Fibroblast of lung (primary cell): ENCODE data around the gene ZNRD2. TPM values are rescaled to one million over a fixed set of nuclear protein-coding genes. Genes with fewer than 3 reads are reported as not detected.

ENCODE experiments used
- DNase-seq, 2 donors: peaks; one replicate each; pipeline versions ENCODE4 v3.0.0 to v3.0.0-alpha.2; 2010; ENCODE audit warnings: low read depth in 2 of 2
- H2AFZ ChIP-seq: 2 replicates; pipeline ENCODE4 v1.5.1; 2012; ENCODE audit warnings: low read length, control low read depth, inconsistent platforms
- H3K27ac ChIP-seq: 2 replicates; pipeline ENCODE4 v1.5.1; 2011; ENCODE audit warnings: low read length, control low read depth; ENCODE audit not compliant: insufficient read depth
- H3K27me3 ChIP-seq: 2 replicates; pipeline ENCODE4 v1.5.1; 2011; ENCODE audit warnings: mild to moderate bottlenecking, low read length; ENCODE audit not compliant: control insufficient read depth, insufficient read depth
- H3K36me3 ChIP-seq: 2 replicates; pipeline ENCODE4 v1.5.1; 2011; ENCODE audit warnings: low read length; ENCODE audit not compliant: control insufficient read depth, insufficient read depth
- H3K4me1 ChIP-seq: 2 replicates; pipeline ENCODE4 v1.5.1; 2011; ENCODE audit warnings: low read length; ENCODE audit not compliant: control insufficient read depth, insufficient read depth; ENCODE audit errors: extremely low read depth
- H3K4me2 ChIP-seq: 2 replicates; pipeline ENCODE4 v1.5.1; 2011; ENCODE audit warnings: low read length, control low read depth; ENCODE audit not compliant: insufficient read depth; ENCODE audit errors: extremely low read depth
- H3K4me3 ChIP-seq, 4 experiments: fragments of 200-600 bp in 1 of 4; sonication (generic) in 1 of 4; replicated peaks in 1 of 4; 2 replicates each; pipeline ENCODE4 v1.5.1; 2011 to 2016; ENCODE audit warnings: low read length in 4 of 4, low read depth in 3 of 4, mild to moderate bottlenecking in 3 of 4, control low read depth in 2 of 4, inconsistent platforms in 1 of 4, mixed read lengths in 1 of 4; ENCODE audit not compliant: insufficient read depth in 1 of 4; ENCODE audit errors: control extremely low read depth in 1 of 4
- H3K79me2 ChIP-seq: 2 replicates; pipeline ENCODE4 v1.5.1; 2012; ENCODE audit warnings: mild to moderate bottlenecking, low read length, inconsistent platforms; ENCODE audit not compliant: control insufficient read depth, insufficient read depth
- H3K9ac ChIP-seq: 2 replicates; pipeline ENCODE4 v1.5.1; 2011; ENCODE audit warnings: mild to moderate bottlenecking, low read length, control low read depth; ENCODE audit not compliant: insufficient read depth
- H3K9me3 ChIP-seq: 2 replicates; pipeline ENCODE4 v1.5.1; 2012; ENCODE audit warnings: low read depth, low read length; ENCODE audit not compliant: control insufficient read depth, insufficient read depth
- H4K20me1 ChIP-seq: 2 replicates; pipeline ENCODE4 v1.5.1; 2011; ENCODE audit warnings: low read length; ENCODE audit not compliant: control insufficient read depth, insufficient read depth; ENCODE audit errors: extremely low read depth
- EZH2 ChIP-seq: IDR thresholded peaks from 2 replicates; pipeline ENCODE4 v1.5.1; 2012; ENCODE audit warnings: low read length, control low read depth, mild to moderate bottlenecking; ENCODE audit errors: missing control alignments
- polyA plus RNA-seq, 2 donors: library from polyadenylated mRNA; depleted of rRNA in 1 of 2; stranded (reverse) in 1 of 2; unstranded in 1 of 2; fragments of >200 nt; gene quantifications; 2 replicates each; pipeline ENCODE4 v1.2.1, GENCODE V29; 2011 to 2012; ENCODE audit warnings: missing spikeins in 1 of 2
- total RNA-seq: library from RNA; depleted of rRNA; stranded (reverse); fragments of >200 nt; gene quantifications from 2 replicates; pipeline ENCODE4 v1.2.1, GENCODE V29; 2014
- TF ChIP-seq, protein P1 (sequence below), 2 donors: IDR thresholded peaks in 1 of 2; conservative IDR thresholded peaks in 1 of 2; 1 replicate in 1 of 2; 2 replicates in 1 of 2; pipeline ENCODE4 v1.5.1; 2011 to 2012; ENCODE audit warnings: low read length in 2 of 2, control low read depth in 1 of 2, inconsistent platforms in 1 of 2, low read depth in 1 of 2, mild to moderate bottlenecking in 1 of 2

ZNRD2 gene
- total and polyA plus RNA-seq, 2 donors (not counting 1 experiment from before 2014, with no cell fraction given) = 20.8 to 25.8 TPM

DNA sequence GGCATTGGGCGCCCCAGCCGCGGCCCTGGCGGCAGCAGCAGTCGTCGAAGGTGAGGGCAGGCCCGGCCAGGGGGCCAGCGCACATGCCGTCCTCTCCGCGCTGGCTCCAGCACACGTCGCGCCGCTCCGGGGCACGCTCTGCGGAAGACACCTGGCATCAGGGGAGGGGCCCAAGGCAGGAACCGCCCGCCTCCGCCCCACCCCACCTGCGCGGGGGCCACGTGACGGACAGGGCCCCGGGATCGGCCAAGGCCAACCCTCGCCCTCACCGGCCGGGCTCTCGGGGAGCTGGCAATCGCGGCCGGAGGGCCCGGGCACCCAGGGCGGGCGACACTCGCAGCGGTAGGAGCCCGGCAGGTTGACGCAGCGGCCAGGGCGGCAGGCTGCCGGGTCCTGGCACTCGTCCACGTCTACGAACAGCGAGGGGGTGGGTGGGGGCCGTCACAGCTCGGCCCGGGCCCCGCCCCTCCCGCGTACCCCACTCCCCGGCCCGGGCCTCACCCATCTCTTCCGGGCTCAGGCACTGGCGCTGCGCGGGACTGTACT lies 30.5 kb upstream of the ZNRD2 start:
- Histone ChIP-seq H3K36me3 (peaks cover 36% of the 10 kb centered on the region), H3K79me2 (no peaks in the 10 kb centered on the region), H3K9me3 (no peaks in the 10 kb centered on the region), H3K27me3 (no peaks in the 10 kb centered on the region), H3K27ac (peak overlapping the region; percentile 59), H3K4me1 (peaks cover 8% of the 10 kb centered on the region), H4K20me1 (no peaks in the 10 kb centered on the region), H3K4me2 (peak overlapping the region; percentile 85), H3K4me3 (peak overlapping the region; percentile 31 to 54 (median 46)), H3K9ac (peak overlapping the region; percentile 30), H2AFZ (no peak overlapping the region)
- no peak for TF ChIP-seq EZH2
- TF ChIP-seq, protein P1, sequence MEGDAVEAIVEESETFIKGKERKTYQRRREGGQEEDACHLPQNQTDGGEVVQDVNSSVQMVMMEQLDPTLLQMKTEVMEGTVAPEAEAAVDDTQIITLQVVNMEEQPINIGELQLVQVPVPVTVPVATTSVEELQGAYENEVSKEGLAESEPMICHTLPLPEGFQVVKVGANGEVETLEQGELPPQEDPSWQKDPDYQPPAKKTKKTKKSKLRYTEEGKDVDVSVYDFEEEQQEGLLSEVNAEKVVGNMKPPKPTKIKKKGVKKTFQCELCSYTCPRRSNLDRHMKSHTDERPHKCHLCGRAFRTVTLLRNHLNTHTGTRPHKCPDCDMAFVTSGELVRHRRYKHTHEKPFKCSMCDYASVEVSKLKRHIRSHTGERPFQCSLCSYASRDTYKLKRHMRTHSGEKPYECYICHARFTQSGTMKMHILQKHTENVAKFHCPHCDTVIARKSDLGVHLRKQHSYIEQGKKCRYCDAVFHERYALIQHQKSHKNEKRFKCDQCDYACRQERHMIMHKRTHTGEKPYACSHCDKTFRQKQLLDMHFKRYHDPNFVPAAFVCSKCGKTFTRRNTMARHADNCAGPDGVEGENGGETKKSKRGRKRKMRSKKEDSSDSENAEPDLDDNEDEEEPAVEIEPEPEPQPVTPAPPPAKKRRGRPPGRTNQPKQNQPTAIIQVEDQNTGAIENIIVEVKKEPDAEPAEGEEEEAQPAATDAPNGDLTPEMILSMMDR (conservative IDR thresholded peaks at IDR 0.05 in 1 of 2, IDR thresholded peaks at IDR 0.05 in 1 of 2; ENCODE audit: low read depth in 1 of 2, low read length in 2 of 2) = no peak
- DNase-seq = no peak

DNA sequence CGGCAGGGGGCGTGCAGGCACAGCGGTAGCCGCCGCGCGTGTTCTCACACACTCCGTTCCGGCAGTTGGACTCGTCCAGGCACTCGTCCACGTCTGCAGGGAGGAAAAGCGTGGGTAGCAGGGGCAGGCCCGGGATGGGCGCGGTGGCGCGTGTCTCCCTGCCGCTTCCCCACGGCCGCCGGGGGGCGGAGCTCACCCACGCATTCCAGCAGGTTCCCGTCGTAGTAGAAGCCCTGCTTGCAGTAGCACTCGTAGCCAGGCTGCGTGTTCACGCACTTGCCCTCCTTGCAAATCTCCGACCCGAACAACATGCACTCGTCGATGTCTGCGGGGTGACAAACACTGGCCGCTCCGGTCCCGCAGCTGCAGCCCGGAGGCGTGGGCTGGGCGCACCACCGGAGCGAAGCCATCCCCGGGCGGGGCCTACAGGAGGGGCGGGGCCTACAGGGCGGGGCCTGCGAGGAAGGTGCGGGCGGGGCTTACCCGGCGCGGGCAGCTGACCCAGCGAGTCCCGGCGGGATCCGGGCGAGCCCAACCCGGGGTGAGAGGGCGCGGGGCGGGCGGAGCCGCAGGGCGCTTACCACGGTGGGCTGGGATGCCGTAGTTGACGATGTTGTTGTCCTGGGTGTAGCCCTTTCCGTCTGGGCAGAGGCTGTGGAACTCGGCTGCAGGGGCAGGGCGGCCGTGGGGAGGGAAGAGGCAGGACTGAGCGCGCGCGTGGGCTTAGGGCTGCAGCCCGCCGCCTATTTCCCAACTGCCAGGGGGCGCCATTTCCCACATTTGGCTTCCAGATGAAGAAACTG lies 29.8 kb upstream of the ZNRD2 start:
- no peak overlapping the region for H3K9ac ChIP-seq
- H3K36me3 ChIP-seq = peaks cover 35% of the 10 kb centered on the region
- H3K27ac ChIP-seq = peak overlapping the region; percentile 59
- TF ChIP-seq, protein P1 (conservative IDR thresholded peaks at IDR 0.05 in 1 of 2, IDR thresholded peaks at IDR 0.05 in 1 of 2; ENCODE audit: low read depth in 1 of 2, low read length in 2 of 2) = peak; percentile 72 to 85
- no peak for TF ChIP-seq EZH2
- H3K4me3 ChIP-seq = peak overlapping the region; percentile 31 to 54 (median 46)
- H3K79me2 ChIP-seq = no peaks in the 10 kb centered on the region
- H4K20me1 ChIP-seq = no peaks in the 10 kb centered on the region
- peak; percentile 85 to 89 for DNase-seq
- peak overlapping the region; percentile 65 for H2AFZ ChIP-seq
- no peaks in the 10 kb centered on the region for H3K9me3 ChIP-seq
- H3K4me2 ChIP-seq = peak overlapping the region; percentile 85
- peaks cover 8% of the 10 kb centered on the region for H3K4me1 ChIP-seq
- no peaks in the 10 kb centered on the region for H3K27me3 ChIP-seq

DNA sequence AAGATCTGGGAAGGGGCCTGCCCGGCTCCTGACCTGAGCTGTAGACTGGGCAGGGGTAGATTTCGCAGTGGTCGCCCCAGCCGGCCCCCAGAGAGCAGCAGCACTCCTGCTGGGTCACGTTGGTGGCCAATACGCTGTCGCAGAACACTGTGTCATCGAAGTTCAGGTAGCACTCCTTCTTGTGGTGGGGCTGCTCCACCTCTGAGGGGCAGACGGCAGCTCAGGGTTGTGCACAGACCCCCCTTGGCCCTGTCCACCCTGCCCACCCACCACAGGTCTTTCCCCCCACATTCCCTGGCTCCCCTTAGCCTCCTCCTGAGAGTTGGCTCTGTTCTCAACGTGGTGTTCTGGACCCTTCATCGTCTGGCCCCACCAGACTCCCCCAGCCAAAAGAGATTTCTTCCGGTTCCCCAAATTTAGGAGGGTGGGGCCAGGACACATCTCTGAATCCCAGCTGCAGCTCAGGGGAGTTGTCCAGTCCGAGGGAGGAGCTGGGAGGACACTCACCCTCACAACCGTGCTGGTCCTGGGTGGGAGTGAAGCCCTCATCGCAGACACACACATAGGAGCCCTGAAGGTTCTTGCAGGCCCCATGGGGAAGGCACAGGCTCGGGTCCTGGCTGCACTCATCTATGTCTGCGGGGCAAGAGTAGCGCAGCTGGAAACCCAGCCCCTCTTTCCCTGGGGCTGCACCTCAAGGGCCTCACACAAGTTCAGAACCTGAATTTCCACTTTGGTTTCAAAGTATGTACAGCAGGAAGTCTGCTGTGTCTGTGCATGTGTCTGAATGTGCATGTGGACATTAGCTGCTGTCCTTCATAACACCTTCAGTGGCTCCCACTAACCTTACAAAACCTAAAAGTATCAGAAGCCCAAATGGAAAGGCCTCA lies 28.9 kb upstream of the ZNRD2 start:
- H2AFZ ChIP-seq = no peak overlapping the region

More for the DNA sequence above, 28.9 kb upstream of the ZNRD2 start:
- Histone ChIP-seq H3K4me1 (peaks cover 8% of the 10 kb centered on the region), H3K27me3 (no peaks in the 10 kb centered on the region), H3K36me3 (peaks cover 33% of the 10 kb centered on the region), H3K9ac (no peak overlapping the region), H3K27ac (peak overlapping the region; percentile 30), H3K4me3 (peak overlapping the region; percentile 8 to 54 (median 29)), H4K20me1 (no peaks in the 10 kb centered on the region), H3K79me2 (no peaks in the 10 kb centered on the region), H3K9me3 (no peaks in the 10 kb centered on the region), H3K4me2 (peak overlapping the region; percentile 65)
- TF ChIP-seq, protein P1 (conservative IDR thresholded peaks at IDR 0.05 in 1 of 2, IDR thresholded peaks at IDR 0.05 in 1 of 2; ENCODE audit: low read depth in 1 of 2, low read length in 2 of 2) = no peak
- TF ChIP-seq EZH2 = no peak
- DNase-seq = no peak
